NCI-H526 (cell line): Measurements from ENCODE around the gene DGUOK.
"Not testable (repeated sequence)": the region's sequence is repeated elsewhere in the genome, so short reads cannot be mapped to it uniquely, and the experiment has no call there.

ENCODE experiments used
- DNase-seq, 2 experiments: peaks; one replicate each; lab custom pipeline; 2025; lab: John Stamatoyannopoulos, UW

DGUOK gene

DNA sequence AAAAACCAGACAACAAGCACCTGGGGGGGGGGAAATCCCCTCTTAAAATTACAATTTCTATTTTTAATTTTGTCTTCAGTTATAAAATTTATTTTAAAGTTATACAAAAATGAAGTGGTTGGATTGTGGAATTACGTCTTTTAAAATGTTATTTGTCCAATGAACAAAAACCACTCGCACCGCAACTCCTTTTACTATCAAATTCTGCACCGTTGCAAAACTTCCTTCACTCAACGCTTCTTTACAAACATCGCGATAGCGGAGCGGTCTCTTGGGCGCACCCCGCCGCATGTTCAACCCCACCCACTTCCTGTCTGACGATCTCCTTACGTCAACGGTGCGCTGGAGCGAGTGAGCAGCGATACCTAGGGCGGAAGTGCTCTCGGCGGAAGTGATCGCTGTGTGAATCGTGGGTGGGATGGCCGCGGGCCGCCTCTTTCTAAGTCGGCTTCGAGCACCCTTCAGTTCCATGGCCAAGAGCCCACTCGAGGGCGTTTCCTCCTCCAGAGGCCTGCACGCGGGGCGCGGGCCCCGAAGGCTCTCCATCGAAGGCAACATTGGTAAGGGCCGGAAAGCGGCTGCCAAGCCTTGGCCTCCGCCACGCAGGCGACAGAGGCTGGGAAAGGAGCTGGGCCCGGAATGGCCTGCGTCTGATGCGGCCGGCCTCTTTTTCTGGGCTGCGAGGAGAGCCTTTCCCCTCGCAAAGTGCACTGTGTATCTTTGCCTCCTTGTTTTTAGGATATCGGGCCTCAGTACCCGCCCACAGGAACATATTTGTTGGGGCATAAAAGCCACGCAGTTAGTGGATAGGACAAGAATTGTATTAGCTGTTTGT is at the start of gene DGUOK:
DGUOK (plus strand) TSS at position 388 of the 835 bp plus-strand sequence; CDS start at position 419, 31 bp downstream.
- peak; percentile 98 to 99 for DNase-seq

DNA sequence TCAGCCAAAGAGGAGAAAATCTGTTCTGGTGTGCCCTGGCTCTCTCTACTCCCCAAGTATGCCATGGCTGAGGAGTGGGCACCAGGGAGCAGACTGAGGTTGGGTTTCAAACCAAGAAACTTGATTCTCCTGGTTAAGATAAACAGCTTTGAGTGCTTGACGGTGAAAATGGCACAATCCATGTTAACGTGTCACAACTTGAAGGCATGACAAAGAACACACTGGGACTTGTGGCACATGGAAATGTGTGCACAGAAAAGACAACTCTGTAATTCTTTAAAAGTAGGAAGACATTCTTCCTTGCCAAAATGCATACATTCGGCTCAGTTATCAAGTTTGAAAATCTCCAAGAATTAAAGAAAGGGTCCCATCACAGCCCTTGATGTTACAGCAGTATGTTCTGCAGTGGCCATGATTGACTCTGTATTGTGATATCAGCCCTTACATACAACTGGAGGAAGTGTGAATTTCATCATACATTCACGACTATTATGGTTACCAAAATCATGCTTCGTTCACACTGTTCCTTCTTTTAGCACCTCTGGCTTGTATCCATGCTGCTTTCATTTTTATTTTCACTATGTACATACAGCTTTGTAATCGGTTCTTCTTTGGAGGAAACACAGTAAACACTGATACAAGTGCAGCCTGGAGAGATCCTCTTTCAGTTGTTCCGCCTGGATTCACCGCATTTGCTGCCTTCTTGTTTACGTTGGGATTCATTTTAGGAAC is 49.4 kb upstream of the DGUOK start:
- peak; percentile 16 to 23 for DNase-seq

DNA sequence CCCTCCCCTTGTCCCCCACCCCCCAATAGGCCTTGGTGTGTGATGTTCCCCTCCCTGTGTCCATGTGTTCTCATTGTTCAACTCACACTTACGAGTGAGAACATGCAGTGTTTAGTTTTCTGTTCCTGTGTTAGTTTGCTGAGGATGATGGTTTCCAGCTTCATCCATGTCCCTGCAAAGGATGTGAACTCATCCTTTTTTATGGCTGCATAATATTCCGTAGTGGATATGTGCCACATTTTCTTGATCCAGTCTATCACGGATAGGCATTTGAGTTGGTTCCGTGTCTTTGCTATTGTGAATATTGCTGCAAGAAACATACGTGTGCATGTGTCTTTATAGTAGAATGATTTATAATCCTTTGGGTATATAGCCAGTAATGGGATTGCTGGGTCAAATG is 48.7 kb upstream of the DGUOK start:
- DNase-seq = not testable (repeated sequence)

DNA sequence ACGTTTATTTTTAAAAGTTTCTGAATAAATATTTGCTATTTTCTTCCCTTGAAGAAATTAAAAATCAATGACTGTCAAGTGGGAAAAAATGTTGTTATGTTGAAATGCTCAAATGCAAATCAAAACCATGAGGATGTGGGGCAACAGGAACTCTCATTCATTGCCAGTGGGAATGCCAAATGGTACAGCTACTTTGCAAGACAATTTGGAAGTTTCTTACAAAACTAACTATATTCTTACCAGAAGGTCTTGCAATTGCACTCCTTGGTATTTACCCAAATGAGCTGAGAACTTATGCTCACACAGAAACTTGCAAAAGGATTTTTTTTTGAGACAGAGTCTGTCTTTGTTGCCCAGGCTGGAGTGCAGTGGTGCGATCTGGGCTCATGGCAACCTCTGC is 41.3 kb upstream of the DGUOK start:
- no peak for DNase-seq

DNA sequence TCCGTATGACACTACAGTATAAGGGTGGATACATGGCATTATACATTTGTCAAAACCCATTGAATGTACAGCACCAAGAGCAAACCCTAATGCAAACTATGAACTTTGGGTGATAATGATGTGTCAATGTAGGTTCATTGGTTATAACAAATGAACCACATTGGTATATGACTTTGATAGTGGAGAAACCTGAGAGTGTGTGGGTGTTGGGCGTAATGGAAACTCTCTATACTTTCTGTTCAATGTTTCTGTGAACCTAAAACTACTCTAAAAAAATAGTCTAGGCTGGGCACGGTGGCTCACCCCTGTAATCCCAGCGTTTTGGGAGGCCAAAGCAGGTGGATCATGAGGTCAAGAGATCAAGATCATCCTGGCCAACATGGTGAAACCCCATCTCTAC is 40.3 kb upstream of the DGUOK start:
- DNase-seq = no peak

DNA sequence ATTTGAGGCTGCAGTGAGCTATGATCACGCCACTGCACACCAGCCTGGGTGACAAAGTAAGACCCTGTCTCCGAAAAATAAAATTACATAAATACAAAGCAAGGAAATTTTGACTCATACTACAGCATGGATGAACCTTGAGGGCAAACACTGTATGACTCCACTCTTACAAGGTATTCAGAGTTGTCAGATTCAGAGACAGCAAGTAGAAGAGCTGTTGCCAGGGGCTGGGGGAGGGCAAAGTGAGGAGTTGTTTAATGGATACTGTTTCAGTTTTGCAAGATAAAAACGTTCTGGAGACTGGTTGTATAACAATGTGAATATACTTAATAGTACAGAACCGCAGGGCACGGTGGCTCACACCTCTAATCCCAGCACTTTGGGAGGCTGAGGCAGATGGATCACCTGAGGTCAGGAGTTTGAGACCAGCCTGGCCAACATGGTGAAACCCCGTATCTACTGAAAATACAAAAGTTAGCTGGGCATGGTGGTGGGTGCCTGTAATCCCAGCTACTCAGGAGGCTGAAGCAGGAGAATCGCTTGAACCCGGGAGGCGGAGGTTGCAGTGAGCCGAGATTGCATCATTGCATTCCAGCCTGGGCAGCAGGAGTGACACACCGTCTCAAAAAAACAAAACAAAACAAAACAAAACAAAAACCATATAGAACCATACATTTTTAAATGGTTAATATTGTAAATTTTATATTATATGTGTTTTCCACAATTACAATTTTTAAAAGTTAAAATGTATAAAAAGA is 38.9 kb upstream of the DGUOK start:
- DNase-seq = not testable (repeated sequence)

DNA sequence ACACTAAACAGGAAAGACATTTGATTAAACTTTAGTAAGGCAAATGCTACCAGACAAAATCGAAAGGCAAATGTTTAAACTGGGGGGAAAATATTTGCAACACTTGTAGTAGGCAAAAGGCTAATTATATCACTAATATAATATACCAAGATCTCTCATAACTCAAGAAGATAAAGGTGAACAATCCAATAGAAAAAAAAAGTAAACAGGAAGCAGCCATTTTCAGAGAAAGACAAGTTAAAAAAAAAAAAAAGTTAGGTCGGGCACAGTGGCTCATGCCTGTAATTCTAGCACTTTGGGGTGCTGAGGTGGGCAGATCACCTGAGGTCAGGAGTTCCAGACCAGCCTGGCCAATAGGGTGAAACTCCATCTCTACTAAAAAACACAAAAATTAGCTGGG is 38.3 kb upstream of the DGUOK start:
- DNase-seq = no peak

DNA sequence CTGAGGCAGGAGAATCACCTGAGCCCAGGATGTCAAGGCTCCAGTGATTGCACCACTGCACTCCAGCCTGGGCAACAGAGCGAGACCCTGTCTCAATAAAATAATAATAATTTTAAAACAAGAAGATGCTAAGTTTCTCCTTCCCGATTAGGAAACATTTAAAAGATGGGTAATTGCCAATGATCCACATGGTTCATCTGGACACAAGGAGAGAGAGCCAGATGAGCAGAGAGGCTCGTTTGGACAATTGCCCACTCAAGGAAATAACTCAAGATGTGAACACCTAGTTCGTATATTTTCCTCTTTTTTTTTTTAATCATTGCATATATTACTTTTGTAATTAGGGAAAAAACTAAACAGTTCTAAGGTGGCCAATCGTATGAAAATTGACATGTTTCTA is 37.5 kb upstream of the DGUOK start:
- no peak for DNase-seq

DNA sequence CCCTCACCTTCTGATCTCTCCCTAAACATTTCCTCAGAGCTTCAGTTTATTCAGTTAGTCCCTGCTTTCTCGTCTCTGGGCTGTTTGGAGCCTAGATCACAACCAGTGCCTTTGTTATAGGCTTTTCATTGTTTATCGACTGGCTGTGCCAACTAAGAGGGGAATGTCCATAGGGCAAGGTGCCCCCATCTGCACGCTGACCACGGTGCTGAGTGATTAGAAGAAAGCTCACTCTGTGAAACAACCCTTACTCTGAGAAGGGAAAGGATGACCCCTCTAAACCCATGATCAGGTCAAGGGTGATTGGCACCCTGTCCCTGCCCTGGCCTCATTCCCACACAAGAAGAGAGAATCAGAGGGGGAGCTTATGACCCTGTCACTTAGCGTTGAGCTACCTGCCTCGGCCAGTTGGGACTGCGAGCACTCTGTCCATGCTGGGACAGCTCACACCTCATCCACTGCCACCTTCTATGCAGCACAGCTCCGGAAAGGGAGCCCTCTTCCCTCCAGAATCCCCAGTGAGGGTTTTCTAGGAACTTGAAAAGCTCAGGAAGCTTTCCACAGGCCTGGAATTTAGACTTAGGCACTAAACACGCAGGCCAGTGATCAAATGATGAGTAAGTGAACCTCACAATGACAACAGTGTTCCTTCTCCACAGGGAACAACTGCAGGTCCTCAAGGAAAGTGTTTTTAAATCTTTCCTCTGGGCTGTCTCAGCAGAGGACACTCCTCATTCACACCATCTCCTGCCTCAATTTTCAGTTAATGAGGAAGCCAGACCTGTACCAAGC is 36.2 kb upstream of the DGUOK start:
- no peak for DNase-seq

DNA sequence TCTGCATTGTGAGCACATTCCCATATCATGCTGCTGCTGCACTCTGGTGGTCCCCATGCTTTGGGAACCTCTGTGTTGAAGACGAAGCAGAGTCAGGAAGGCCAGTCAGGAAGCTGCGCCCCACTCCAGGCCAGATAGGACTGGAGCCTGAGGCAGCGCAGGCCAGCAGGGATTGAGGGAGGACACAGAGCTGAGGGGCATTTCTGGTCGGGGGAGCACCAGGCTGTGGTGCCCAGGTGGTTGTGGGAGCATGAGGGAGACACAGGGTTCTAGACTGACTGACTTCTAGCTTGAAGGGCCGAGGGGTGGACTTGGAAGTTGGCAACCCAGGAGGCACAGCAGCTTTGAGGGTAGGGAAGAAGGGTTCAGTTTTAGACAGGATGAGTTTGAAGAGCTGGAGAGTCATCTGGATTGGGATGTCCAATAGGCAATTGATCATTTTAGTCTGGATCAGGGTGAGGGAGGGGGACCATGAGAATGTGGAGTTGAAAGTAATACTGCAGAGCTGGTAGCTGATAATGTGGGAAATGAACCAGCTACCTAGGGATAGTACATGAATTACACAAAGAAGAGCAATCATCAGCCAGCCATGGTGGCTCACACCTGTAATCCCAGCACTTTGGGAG is 35.3 kb upstream of the DGUOK start:
- no peak for DNase-seq

DNA sequence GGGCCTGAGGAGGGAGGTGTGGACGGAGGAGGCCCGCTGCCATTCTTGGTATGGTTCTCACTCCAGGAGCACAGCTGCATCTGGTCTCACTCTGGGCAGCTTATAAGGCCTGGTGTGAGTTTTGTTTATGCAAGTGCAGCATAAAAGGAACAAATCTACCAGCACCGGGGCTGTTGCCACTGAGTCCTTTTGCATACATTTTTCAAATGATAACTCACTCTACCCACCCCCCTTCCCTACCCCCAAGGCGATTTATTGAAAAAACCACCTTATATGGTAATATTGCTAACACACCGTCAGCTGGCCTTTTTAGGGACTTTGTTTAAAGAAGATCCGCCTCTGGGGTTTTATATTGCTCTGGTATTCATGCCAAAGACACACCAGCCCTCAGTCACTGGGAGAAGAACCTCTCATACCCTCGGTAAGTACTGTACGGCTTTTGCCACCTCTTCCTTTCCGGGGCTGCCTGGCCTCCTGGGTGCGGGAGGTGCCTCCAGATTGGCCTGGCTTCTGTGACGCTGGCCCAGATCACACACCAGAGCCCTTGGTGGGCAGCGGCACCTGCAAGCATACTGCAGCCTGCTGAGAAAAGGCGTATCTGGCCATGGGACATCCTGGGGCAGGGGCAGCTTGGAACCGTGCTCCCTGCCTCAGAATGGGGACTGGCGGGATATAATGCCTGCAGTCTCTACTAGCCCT is 33.9 kb upstream of the DGUOK start, which contains the start of gene ACTG2:
ACTG2 (plus strand) TSS at position 378 of the 699 bp plus-strand sequence. CDS start 8,304 bp downstream, outside the sequence.
- DNase-seq = no peak

DNA sequence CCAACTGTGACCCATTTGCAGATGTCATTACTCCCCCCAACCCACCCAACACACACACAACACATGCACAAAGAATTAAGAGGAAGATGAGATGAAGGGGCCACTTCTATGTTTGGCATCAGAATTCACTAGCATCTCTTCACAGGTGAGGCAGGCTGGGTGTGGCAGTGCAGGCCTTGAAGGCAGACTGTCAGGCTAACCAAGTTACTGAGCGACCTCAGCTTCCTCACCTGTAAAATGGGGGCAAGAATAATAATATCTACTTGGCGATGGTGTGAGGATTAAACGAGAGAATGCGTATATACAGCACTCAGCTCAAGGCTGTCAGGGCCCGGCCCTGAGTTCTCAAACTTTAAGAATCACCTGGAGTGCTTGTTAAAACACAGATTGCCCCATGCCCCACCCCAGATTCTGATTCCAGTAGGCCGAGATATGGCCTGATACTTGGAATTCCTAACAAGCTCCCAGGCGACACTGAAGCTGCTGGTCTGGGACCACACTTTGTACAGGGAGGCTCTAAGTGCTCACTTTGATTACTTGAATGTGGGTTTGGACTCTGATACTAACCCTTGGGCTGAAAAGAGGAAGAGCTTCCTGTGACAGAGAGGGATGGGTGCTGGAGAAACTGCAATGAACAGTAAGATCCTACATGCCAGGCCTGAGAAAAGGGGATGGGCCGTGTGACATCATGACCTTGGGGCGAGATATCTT is 32.8 kb upstream of the DGUOK start:
- no peak for DNase-seq

DNA sequence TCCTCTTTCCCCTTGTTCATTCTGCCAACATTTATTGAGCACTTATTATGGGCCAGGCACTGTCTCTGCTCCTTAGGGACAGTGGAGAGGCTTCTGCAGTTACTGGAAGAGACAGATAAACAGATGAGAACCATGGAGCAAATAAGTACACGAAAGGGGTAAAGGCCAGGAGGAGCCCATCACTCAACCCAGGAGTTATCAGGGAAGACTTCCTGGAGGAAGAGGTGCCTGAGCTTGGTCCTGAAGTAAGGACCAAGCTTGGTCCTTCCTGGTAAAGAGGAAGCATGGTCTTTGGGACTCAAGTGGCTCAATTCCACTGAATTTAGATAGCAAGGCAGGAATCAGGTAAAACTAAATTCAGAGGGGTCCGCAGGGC is 32.2 kb upstream of the DGUOK start:
- no peak for DNase-seq

DNA sequence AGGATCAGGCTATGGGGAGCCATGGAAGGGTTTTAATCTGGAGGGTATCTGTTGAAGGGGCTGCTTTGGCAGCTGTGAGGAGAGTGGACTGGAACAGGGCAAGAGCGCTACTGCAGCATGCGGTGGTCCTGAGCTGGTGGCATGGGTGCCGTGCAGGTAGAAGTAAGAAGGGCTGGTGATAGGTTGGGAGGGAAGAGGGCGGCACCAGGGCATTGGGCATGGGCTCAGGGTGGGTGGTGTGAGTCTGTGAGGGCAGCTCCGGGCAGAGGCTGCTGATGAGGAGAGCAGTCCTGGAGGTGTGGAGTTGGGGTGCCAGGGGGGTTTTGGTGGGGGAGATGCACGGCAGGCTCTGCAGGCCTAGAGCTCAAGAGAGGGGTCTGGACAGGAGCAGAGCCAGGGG is 31.8 kb upstream of the DGUOK start:
- no peak for DNase-seq

DNA sequence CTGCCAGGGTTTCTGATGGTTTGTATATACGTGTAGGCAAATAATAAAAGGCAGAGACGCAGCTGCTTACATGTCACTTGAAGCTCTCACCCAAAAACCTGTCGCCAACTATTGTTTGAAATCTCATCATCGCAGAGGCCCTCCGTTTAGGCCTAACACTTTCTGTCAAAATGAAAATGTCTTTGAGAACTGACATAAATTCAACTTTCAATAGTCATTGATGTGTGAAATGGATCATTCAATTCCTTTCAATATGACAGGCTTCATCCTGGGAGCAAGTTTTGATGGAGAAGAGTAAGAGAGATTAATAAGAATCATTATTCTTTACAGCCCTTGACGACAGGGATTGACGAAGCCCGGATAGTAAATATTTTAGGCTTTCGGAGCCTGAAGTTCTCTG is 31.2 kb upstream of the DGUOK start:
- DNase-seq = no peak

DNA sequence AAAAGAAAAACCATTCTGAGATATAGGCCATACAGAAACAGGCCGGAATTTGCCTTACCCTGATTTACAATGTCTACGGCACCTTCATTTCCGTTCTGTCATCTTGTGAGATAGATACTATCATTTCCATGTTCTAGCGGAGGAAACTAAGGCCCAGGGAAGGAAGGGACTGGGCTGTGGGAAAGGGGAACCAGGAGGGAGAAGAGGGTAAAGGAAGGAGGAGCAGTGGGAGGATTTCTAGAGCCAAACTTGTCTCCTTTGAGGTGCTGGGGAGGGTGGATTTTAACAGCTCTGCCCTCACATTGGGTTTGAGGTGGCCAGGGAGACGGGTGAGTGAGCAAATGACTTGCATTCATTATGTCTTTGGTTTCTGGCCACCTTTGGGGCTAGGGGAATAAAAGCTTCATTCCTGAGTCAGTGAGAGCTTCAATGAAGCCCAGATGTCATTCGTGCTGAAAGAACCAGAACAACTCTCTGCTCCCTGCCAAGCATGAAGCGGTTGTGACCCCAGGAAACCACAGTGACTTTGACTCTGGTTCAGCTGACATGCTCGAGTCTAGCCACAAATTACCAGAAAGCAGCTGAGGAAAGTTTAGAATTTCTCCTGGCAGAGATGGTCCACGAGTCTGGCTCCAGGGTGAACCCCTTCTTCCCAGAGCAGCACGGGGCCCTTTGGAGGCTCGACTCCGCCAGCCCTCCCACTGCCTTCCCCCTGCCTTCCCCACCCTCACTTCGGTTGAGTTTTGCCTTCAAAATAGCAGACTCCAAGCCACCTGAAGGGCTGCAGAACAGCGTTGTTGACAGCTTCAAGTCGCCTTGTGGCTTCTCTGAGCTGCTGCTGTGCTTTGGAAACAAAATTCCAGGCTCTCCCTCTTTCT is 30.1 kb upstream of the DGUOK start:
- no peak for DNase-seq

DNA sequence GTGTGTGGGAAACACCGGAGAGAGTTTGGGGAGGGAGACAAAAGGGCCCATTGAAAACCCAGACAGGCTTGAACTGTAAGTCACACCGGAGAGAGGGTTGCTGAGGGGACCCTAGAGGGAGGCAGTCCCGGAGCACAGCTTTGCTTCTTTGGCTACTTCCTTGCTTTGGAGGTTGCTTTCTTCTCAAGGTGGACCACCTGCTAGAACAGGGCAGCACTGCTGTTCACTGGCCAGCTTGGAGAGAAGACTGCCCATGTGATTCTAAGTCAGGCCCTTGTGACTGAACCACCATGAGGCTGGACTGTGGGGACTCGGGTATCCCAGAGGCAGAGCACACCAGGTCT is 29.5 kb upstream of the DGUOK start:
- DNase-seq = no peak

DNA sequence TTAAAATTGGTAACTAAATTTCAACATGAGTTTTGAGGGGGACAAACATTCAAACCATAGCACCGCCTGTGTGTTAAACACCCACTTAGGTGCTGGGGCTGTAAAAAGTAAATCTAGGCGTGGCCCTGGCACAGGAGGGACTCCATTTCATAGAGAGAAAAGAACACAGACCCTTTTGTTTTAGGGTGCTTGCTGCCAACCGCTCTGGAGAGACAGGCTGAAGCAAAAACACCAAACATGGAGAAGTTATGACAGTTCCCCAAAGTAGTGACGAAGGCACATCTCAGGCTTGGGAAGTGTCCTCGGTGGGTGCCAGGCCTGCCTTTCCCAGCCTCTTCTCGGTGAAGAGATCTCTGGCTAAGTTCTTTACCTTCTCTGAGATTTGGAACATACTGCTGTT is 28.7 kb upstream of the DGUOK start:
- peak in 1 of 2 experiments; percentile 11 for DNase-seq

DNA sequence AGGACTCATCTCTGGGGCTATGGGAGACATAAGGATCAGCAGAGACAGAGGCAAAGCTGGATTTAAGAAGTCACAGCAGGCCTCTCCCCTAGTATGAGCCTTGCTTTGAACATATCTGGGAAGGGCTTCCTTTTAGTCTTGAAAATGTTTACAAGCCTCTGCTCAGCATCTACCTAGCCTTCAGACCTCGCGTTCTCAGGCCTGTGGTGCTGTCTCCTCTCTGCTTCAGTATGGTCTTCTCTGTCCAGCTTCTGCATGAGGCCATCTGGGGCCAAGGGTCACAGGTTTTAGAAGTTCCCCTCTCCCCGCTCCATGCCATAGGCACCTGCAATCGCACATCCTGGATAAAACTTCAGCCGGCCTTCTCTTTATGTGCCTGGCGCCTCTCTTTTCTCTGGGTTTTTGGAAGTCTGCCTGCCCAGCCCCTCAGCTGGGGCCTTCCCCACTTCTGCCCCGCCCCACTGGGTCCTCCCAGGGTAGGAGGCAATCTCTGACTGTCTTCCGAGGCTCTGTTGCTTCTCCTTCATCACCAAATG is 26.8 kb upstream of the DGUOK start:
- DNase-seq = no peak
